Bronchial epithelial cell (primary cell): ENCODE measurements around the gene MARCHF3. TPM values are rescaled to one million over a fixed set of nuclear protein-coding genes. Genes with fewer than 3 reads are reported as not detected.
A peak's percentile ranks its signal among the peaks of the same experiment; 100 is the strongest.

Source experiments
- DNase-seq: peaks from one replicate; pipeline ENCODE4 v3.0.0-alpha.2; 2010; ENCODE audit warnings: low read depth
- FAIRE-seq: peaks from 2 replicates; lab custom pipeline; 2011; peaks lifted over from hg19 to GRCh38; lab: Jason Lieb, UNC
- H3K27me3 ChIP-seq: 2 replicates; pipeline ENCODE4 v1.5.1; 2011; ENCODE audit warnings: low read length; ENCODE audit not compliant: control insufficient read depth, insufficient read depth
- H3K36me3 ChIP-seq: 2 replicates; pipeline ENCODE4 v1.5.1; 2011; ENCODE audit warnings: low read length; ENCODE audit not compliant: control insufficient read depth, insufficient read depth
- H3K4me3 ChIP-seq: 2 replicates; pipeline ENCODE4 v1.5.1; 2011; ENCODE audit warnings: mild to moderate bottlenecking, low read depth, low read length, control low read depth
- CTCF ChIP-seq: IDR thresholded peaks from 2 replicates; pipeline ENCODE4 v1.5.1; 2011; ENCODE audit warnings: mild to moderate bottlenecking, moderate library complexity, low read length, control low read depth, inconsistent platforms; ENCODE audit not compliant: insufficient read depth, severe bottlenecking
- total RNA-seq: library from RNA; depleted of rRNA; stranded (reverse); fragments of >200 nt; gene quantifications from 2 replicates; pipeline ENCODE4 v1.2.1, GENCODE V29; 2014

The MARCHF3 gene
- total RNA-seq, 1 donor from 2014 or later: 1.6 TPM

- no peak for FAIRE-seq
- no peaks in the 10 kb centered on the region for H3K36me3 ChIP-seq
- TF ChIP-seq CTCF: no peak
- no peak overlapping the region for H3K4me3 ChIP-seq
- DNase-seq: peak; percentile 17
- peaks cover 3% of the 10 kb centered on the region for H3K27me3 ChIP-seq
These were observed 161.3 kb downstream of the MARCHF3 start for GRCh38 chr5:126869005-126869451.

GRCh38 chr5:126868338-126869004, 161.9 kb downstream of the MARCHF3 start:
- no peaks in the 10 kb centered on the region for H3K36me3 ChIP-seq
- DNase-seq: no peak
- TF ChIP-seq CTCF: no peak
- no peak for FAIRE-seq
- peaks cover 3% of the 10 kb centered on the region for H3K27me3 ChIP-seq
- H3K4me3 ChIP-seq: no peak overlapping the region

GRCh38 chr5:126866851-126867636, 163.3 kb downstream of the MARCHF3 start:
- TF ChIP-seq CTCF: no peak
- no peaks in the 10 kb centered on the region for H3K36me3 ChIP-seq
- FAIRE-seq (no peak), DNase-seq (no peak)
- H3K4me3 ChIP-seq: no peak overlapping the region
- H3K27me3 ChIP-seq: peaks cover 3% of the 10 kb centered on the region

- FAIRE-seq (no peak), DNase-seq (peak; percentile 50)
These were observed 165.1 kb downstream of the MARCHF3 start for GRCh38 chr5:126865299-126865698.

GRCh38 chr5:126864042-126864688, 166.2 kb downstream of the MARCHF3 start:
- TF ChIP-seq CTCF: no peak
- Histone ChIP-seq H3K27me3 (peaks cover 3% of the 10 kb centered on the region), H3K4me3 (no peak overlapping the region), H3K36me3 (no peaks in the 10 kb centered on the region)
- DNase-seq (no peak), FAIRE-seq (no peak)

More at GRCh38 chr5:126865299-126865698, 165.1 kb downstream of the MARCHF3 start:
- H3K36me3 ChIP-seq: no peaks in the 10 kb centered on the region
- H3K4me3 ChIP-seq: no peak overlapping the region
- TF ChIP-seq CTCF: no peak
- H3K27me3 ChIP-seq: peaks cover 3% of the 10 kb centered on the region
